WERI-Rb-1 (cell line): ENCODE data around the gene UNC80.

Experiments
- DNase-seq: peaks from one replicate; pipeline ENCODE4 v3.0.0-alpha.2; 2020
- H3K27ac ChIP-seq: fragments of 250-450 bp; sonication (Bioruptor Pico); 2 replicates; pipeline ENCODE4 v1.5.1; 2020; ENCODE audit warnings: mild to moderate bottlenecking, moderate library complexity
- H3K27me3 ChIP-seq: fragments of 250-450 bp; sonication (Bioruptor Pico); 2 replicates; pipeline ENCODE4 v1.5.1; 2021; ENCODE audit warnings: mild to moderate bottlenecking, low read depth, moderate library complexity; ENCODE audit not compliant: insufficient read depth, severe bottlenecking
- H3K36me3 ChIP-seq: fragments of 250-450 bp; sonication (Bioruptor Pico); 2 replicates; pipeline ENCODE4 v1.5.1; 2020; ENCODE audit warnings: mild to moderate bottlenecking, moderate library complexity
- H3K4me3 ChIP-seq: 2 replicates; pipeline ENCODE4 v1.5.1; 2011; ENCODE audit warnings: low read depth, mild to moderate bottlenecking, control low read depth, low read length
- H3K9me3 ChIP-seq: fragments of 250-450 bp; sonication (Bioruptor Pico); 2 replicates; pipeline ENCODE4 v1.5.1; 2021; ENCODE audit warnings: mild to moderate bottlenecking, moderate library complexity; ENCODE audit not compliant: severe bottlenecking
- TF ChIP-seq, protein P1 (sequence below): IDR thresholded peaks from 2 replicates; pipeline ENCODE4 v1.5.1; 2011; ENCODE audit warnings: low read depth, mild to moderate bottlenecking, control low read depth, inconsistent platforms, low read length

The UNC80 gene

DNA sequence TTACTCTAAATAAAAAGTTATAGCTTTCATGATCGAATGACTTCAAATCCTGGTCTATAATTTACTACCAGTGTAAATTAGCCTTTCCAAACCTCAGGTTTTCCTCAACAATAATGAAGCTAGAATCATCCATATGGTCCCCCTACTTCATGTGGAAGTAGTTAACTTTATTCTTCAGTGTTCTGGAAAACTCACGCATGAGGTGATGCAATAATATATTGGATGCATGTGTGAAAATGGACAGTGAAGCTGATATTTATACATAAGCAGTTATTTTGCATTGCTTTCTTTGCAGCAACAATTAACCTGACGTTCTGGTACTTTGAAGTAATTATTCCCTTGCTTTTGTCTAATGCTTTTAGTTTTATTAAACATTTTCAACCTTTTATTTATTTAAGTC is 18.6 kb upstream of the UNC80 start:
- H3K27me3 ChIP-seq: no peaks in the 10 kb centered on the region
- no peaks in the 10 kb centered on the region for H3K36me3 ChIP-seq
- DNase-seq: no peak
- H3K27ac ChIP-seq: no peak overlapping the region
- H3K4me3 ChIP-seq: no peak overlapping the region
- TF ChIP-seq, protein P1, sequence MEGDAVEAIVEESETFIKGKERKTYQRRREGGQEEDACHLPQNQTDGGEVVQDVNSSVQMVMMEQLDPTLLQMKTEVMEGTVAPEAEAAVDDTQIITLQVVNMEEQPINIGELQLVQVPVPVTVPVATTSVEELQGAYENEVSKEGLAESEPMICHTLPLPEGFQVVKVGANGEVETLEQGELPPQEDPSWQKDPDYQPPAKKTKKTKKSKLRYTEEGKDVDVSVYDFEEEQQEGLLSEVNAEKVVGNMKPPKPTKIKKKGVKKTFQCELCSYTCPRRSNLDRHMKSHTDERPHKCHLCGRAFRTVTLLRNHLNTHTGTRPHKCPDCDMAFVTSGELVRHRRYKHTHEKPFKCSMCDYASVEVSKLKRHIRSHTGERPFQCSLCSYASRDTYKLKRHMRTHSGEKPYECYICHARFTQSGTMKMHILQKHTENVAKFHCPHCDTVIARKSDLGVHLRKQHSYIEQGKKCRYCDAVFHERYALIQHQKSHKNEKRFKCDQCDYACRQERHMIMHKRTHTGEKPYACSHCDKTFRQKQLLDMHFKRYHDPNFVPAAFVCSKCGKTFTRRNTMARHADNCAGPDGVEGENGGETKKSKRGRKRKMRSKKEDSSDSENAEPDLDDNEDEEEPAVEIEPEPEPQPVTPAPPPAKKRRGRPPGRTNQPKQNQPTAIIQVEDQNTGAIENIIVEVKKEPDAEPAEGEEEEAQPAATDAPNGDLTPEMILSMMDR: no peak
- no peaks in the 10 kb centered on the region for H3K9me3 ChIP-seq

DNA sequence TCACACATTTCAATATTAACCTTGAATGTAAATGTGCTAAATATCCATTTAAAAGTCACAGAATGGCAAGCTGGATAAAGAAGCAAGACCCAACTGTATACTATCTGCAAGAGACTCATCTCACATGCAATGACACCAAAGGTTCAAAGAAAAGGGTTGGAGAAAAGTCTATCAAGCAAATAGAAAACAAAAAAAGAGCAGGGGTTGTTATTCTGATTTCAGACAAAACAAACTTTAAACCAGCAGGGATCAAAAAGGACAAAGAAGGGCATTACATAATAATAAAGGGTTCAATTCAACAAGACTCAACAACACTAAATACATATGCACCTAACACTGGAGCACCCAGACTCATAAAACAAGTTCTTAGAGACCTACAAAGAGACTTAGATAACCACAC is 14.5 kb upstream of the UNC80 start:
- no peaks in the 10 kb centered on the region for H3K9me3 ChIP-seq
- H3K27me3 ChIP-seq: no peaks in the 10 kb centered on the region
- no peak overlapping the region for H3K4me3 ChIP-seq
- no peaks in the 10 kb centered on the region for H3K36me3 ChIP-seq
- DNase-seq: no peak
- TF ChIP-seq, protein P1: no peak
- H3K27ac ChIP-seq: no peak overlapping the region

DNA sequence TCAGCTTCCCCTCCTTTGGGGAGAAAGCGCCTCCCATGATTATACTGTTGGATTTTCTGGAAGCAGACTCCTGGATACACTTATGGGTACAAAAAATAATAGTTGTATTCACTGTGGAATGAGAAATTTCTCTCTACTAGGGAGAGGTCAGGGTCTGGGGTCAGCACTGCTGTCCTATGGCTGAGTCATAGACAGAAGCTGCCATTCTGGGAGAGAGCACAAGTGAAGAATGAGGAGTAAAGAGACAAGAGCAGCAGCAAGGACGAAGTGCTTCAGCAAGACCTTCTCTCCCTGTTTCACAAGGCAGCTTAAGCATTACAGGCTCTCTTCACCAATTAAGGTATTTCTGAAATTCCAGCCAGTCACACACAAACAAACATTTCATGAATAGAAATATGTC is 10.1 kb upstream of the UNC80 start:
- H3K36me3 ChIP-seq: no peaks in the 10 kb centered on the region
- no peaks in the 10 kb centered on the region for H3K27me3 ChIP-seq
- TF ChIP-seq, protein P1: no peak
- DNase-seq: no peak
- H3K9me3 ChIP-seq: no peaks in the 10 kb centered on the region
- H3K27ac ChIP-seq: no peak overlapping the region
- no peak overlapping the region for H3K4me3 ChIP-seq

DNA sequence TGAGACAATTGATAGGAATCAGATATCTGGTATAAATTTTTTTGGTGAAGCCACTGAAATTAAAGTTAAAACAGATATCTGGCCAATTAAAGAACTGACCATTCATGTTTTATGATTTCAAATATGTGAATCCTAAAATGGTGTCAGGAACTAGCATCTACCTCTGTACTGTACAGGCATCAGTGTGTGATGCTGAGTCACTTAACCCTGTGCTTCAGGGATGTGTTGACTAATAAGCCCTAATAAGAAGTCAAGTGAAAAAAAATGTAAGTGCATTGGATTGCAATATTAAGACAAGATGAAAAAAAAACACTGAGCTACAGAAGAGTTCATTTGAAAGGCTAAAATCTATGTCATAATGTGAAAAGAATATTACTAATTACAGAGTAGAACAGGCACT is 9.1 kb upstream of the UNC80 start:
- H3K27ac ChIP-seq: no peak overlapping the region
- H3K9me3 ChIP-seq: no peaks in the 10 kb centered on the region
- TF ChIP-seq, protein P1: no peak
- DNase-seq: no peak
- H3K4me3 ChIP-seq: no peak overlapping the region
- H3K27me3 ChIP-seq: no peaks in the 10 kb centered on the region
- no peaks in the 10 kb centered on the region for H3K36me3 ChIP-seq

DNA sequence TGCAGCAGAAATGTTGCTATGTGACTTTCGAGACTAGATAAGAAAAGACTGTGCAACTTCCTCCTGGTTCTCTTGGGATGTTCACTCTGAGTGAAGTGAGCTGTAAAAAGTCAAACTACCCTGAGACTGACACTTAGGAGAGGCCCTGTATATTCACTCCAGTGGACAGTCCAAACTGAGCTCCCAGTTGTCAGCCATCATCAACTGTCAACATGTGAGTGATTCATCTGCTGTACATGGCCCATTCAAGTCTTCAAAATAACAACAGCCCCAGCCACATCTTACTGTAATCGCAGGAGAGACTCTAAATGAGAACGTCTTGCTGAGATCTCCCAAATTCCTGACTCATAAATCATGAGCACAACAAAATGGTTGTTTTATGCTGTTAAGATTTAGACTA is 8.5 kb upstream of the UNC80 start:
- H3K9me3 ChIP-seq: no peaks in the 10 kb centered on the region
- no peak overlapping the region for H3K4me3 ChIP-seq
- TF ChIP-seq, protein P1: no peak
- no peaks in the 10 kb centered on the region for H3K27me3 ChIP-seq
- H3K27ac ChIP-seq: no peak overlapping the region
- no peak for DNase-seq
- no peaks in the 10 kb centered on the region for H3K36me3 ChIP-seq

DNA sequence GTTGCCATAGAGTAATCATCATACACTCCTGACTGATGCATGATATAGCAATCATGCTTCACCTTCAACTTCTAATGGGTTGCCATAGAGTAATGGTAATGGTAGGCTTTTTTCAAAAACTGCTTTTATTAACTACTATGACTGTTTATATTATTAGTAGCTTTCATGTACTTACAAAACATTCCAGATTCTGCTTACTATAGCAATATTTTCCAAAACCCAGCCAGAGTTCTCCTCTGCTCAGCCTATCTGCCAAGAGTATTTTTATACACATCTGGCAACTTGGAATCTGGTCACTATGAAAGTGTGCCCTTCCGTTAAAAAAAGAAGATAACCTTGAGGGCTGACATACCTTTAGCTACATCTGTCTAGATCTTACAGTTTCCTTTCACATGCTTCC is 5.0 kb upstream of the UNC80 start:
- TF ChIP-seq, protein P1: no peak
- Histone ChIP-seq H3K9me3 (no peaks in the 10 kb centered on the region), H3K27ac (no peak overlapping the region), H3K27me3 (no peaks in the 10 kb centered on the region), H3K4me3 (no peak overlapping the region), H3K36me3 (no peaks in the 10 kb centered on the region)
- no peak for DNase-seq
